Fibroblast of lung (primary cell): ENCODE data around the gene LRIT2. TPM values are rescaled to one million over a fixed set of nuclear protein-coding genes. Genes with fewer than 3 reads are reported as not detected.

Source experiments
- DNase-seq, 2 donors: peaks; one replicate each; pipeline versions ENCODE4 v3.0.0 to v3.0.0-alpha.2; 2010; ENCODE audit warnings: low read depth in 2 of 2
- H2AFZ ChIP-seq: 2 replicates; pipeline ENCODE4 v1.5.1; 2012; ENCODE audit warnings: low read length, control low read depth, inconsistent platforms
- H3K27ac ChIP-seq: 2 replicates; pipeline ENCODE4 v1.5.1; 2011; ENCODE audit warnings: low read length, control low read depth; ENCODE audit not compliant: insufficient read depth
- H3K27me3 ChIP-seq: 2 replicates; pipeline ENCODE4 v1.5.1; 2011; ENCODE audit warnings: mild to moderate bottlenecking, low read length; ENCODE audit not compliant: control insufficient read depth, insufficient read depth
- H3K36me3 ChIP-seq: 2 replicates; pipeline ENCODE4 v1.5.1; 2011; ENCODE audit warnings: low read length; ENCODE audit not compliant: control insufficient read depth, insufficient read depth
- H3K4me1 ChIP-seq: 2 replicates; pipeline ENCODE4 v1.5.1; 2011; ENCODE audit warnings: low read length; ENCODE audit not compliant: control insufficient read depth, insufficient read depth; ENCODE audit errors: extremely low read depth
- H3K4me2 ChIP-seq: 2 replicates; pipeline ENCODE4 v1.5.1; 2011; ENCODE audit warnings: low read length, control low read depth; ENCODE audit not compliant: insufficient read depth; ENCODE audit errors: extremely low read depth
- H3K4me3 ChIP-seq, 4 experiments: fragments of 200-600 bp in 1 of 4; sonication (generic) in 1 of 4; replicated peaks in 1 of 4; 2 replicates each; pipeline ENCODE4 v1.5.1; 2011 to 2016; ENCODE audit warnings: low read length in 4 of 4, low read depth in 3 of 4, mild to moderate bottlenecking in 3 of 4, control low read depth in 2 of 4, inconsistent platforms in 1 of 4, mixed read lengths in 1 of 4; ENCODE audit not compliant: insufficient read depth in 1 of 4; ENCODE audit errors: control extremely low read depth in 1 of 4
- H3K79me2 ChIP-seq: 2 replicates; pipeline ENCODE4 v1.5.1; 2012; ENCODE audit warnings: mild to moderate bottlenecking, low read length, inconsistent platforms; ENCODE audit not compliant: control insufficient read depth, insufficient read depth
- H3K9ac ChIP-seq: 2 replicates; pipeline ENCODE4 v1.5.1; 2011; ENCODE audit warnings: mild to moderate bottlenecking, low read length, control low read depth; ENCODE audit not compliant: insufficient read depth
- H3K9me3 ChIP-seq: 2 replicates; pipeline ENCODE4 v1.5.1; 2012; ENCODE audit warnings: low read depth, low read length; ENCODE audit not compliant: control insufficient read depth, insufficient read depth
- H4K20me1 ChIP-seq: 2 replicates; pipeline ENCODE4 v1.5.1; 2011; ENCODE audit warnings: low read length; ENCODE audit not compliant: control insufficient read depth, insufficient read depth; ENCODE audit errors: extremely low read depth
- CTCF ChIP-seq, 2 donors: IDR thresholded peaks in 1 of 2; conservative IDR thresholded peaks in 1 of 2; 1 replicate in 1 of 2; 2 replicates in 1 of 2; pipeline ENCODE4 v1.5.1; 2011 to 2012; ENCODE audit warnings: low read length in 2 of 2, control low read depth in 1 of 2, inconsistent platforms in 1 of 2, low read depth in 1 of 2, mild to moderate bottlenecking in 1 of 2
- EZH2 ChIP-seq: IDR thresholded peaks from 2 replicates; pipeline ENCODE4 v1.5.1; 2012; ENCODE audit warnings: low read length, control low read depth, mild to moderate bottlenecking; ENCODE audit errors: missing control alignments
- polyA plus RNA-seq, 2 donors: library from polyadenylated mRNA; depleted of rRNA in 1 of 2; stranded (reverse) in 1 of 2; unstranded in 1 of 2; fragments of >200 nt; gene quantifications; 2 replicates each; pipeline ENCODE4 v1.2.1, GENCODE V29; 2011 to 2012; ENCODE audit warnings: missing spikeins in 1 of 2
- total RNA-seq: library from RNA; depleted of rRNA; stranded (reverse); fragments of >200 nt; gene quantifications from 2 replicates; pipeline ENCODE4 v1.2.1, GENCODE V29; 2014

Gene LRIT2
- total and polyA plus RNA-seq, 2 donors (not counting 1 experiment from before 2014, with no cell fraction given), result not detected

GRCh38 chr10:84204122-84204521 lies 21.2 kb downstream of the LRIT2 start:
- TF ChIP-seq CTCF (conservative IDR thresholded peaks at IDR 0.05 in 1 of 2, IDR thresholded peaks at IDR 0.05 in 1 of 2; ENCODE audit: low read depth in 1 of 2, low read length in 2 of 2) (no peak), EZH2 (no peak)
- H3K9me3 ChIP-seq, result no peaks in the 10 kb centered on the region
- H3K4me1 ChIP-seq, result no peaks in the 10 kb centered on the region
- H3K9ac ChIP-seq, result no peak overlapping the region
- no peak overlapping the region for H3K27ac ChIP-seq
- H4K20me1 ChIP-seq, result no peaks in the 10 kb centered on the region
- no peak overlapping the region for H3K4me2 ChIP-seq
- DNase-seq, result no peak
- H3K36me3 ChIP-seq, result no peaks in the 10 kb centered on the region
- H2AFZ ChIP-seq, result no peak overlapping the region
- no peaks in the 10 kb centered on the region for H3K79me2 ChIP-seq
- no peak overlapping the region for H3K4me3 ChIP-seq
- no peaks in the 10 kb centered on the region for H3K27me3 ChIP-seq

GRCh38 chr10:84202349-84202748 lies 23.0 kb downstream of the LRIT2 start:
- no peak overlapping the region for H3K9ac ChIP-seq
- H2AFZ ChIP-seq, result no peak overlapping the region
- H3K27ac ChIP-seq, result no peak overlapping the region
- H3K27me3 ChIP-seq, result no peaks in the 10 kb centered on the region
- H3K4me3 ChIP-seq, result no peak overlapping the region
- H4K20me1 ChIP-seq, result no peaks in the 10 kb centered on the region
- no peaks in the 10 kb centered on the region for H3K36me3 ChIP-seq
- H3K79me2 ChIP-seq, result no peaks in the 10 kb centered on the region
- no peak for DNase-seq
- H3K9me3 ChIP-seq, result no peaks in the 10 kb centered on the region
- H3K4me2 ChIP-seq, result no peak overlapping the region
- no peak for TF ChIP-seq EZH2
- no peak for TF ChIP-seq CTCF (conservative IDR thresholded peaks at IDR 0.05 in 1 of 2, IDR thresholded peaks at IDR 0.05 in 1 of 2; ENCODE audit: low read depth in 1 of 2, low read length in 2 of 2)
- H3K4me1 ChIP-seq, result no peaks in the 10 kb centered on the region

- DNase-seq, result no peak
- no peak overlapping the region for H3K27ac ChIP-seq
- no peaks in the 10 kb centered on the region for H3K36me3 ChIP-seq
- H3K27me3 ChIP-seq, result no peaks in the 10 kb centered on the region
- H4K20me1 ChIP-seq, result no peaks in the 10 kb centered on the region
- H3K79me2 ChIP-seq, result no peaks in the 10 kb centered on the region
- H3K9ac ChIP-seq, result no peak overlapping the region
- H3K4me1 ChIP-seq, result no peaks in the 10 kb centered on the region
- H2AFZ ChIP-seq, result no peak overlapping the region
- H3K4me2 ChIP-seq, result no peak overlapping the region
- no peaks in the 10 kb centered on the region for H3K9me3 ChIP-seq
- H3K4me3 ChIP-seq, result no peak overlapping the region
- TF ChIP-seq CTCF (conservative IDR thresholded peaks at IDR 0.05 in 1 of 2, IDR thresholded peaks at IDR 0.05 in 1 of 2; ENCODE audit: low read depth in 1 of 2, low read length in 2 of 2) (no peak), EZH2 (no peak)
Observed at GRCh38 chr10:84201682-84202081, 23.7 kb downstream of the LRIT2 start.
